HCT116 (cell line): ENCODE results near the gene CRIP2. TPM values are rescaled to one million over a fixed set of nuclear protein-coding genes. Genes with fewer than 3 reads are reported as not detected.

Experiments used
- ATAC-seq: fragments of 200-7000 bp; cut with Tn5 transposase; 2 replicates; pipeline ENCODE4 v1.9.1; 2020; ENCODE audit warnings: mild to moderate bottlenecking, moderate library complexity
- BruUV-seq: library from RNA; stranded (reverse); fragments of 400-500 nt; replicated peaks from 2 replicates; lab custom pipeline; 2021; lab: Mats Ljungman, UMichigan
- CTCF ChIA-PET: fragments of 300-600 bp; sonication (Branson Sonifier 250); formaldehyde crosslinking; loops from one replicate; lab custom pipeline; 2021; ENCODE audit warnings: antibody characterized with exemption; lab: Charles Lee
- POLR2A ChIA-PET: fragments of 300-600, 350-600 bp; sonication (Branson Sonifier 250); formaldehyde crosslinking; loops from one replicate; lab custom pipeline; 2021; ENCODE audit warnings: antibody characterized with exemption; lab: Charles Lee
- RAD21 ChIA-PET, 2 experiments: fragments of 300-600 bp; sonication (Branson Sonifier 250); formaldehyde crosslinking; loops; one replicate each; lab custom pipeline; 2023; ENCODE audit warnings: low total read pairs in 2 of 2; ENCODE audit not compliant: uncharacterized antibody in 2 of 2, unreplicated experiment in 2 of 2, low non-redundant PET in 1 of 2; lab: Charles Lee
- DNase-seq: peaks from one replicate; pipeline ENCODE4 v3.0.0-alpha.2; 2010; ENCODE audit warnings: low read depth, low spot score
- H2AFZ ChIP-seq: fragments of 200-600 bp; shearing (Covaris generic), sonication (generic); 2 replicates; pipeline ENCODE4 v1.6.1; 2017; ENCODE audit warnings: low read depth, mixed run types, mixed read lengths, antibody characterized with exemption, low read length; ENCODE audit not compliant: poor library complexity, severe bottlenecking
- H3K27ac ChIP-seq: 2 replicates; pipeline ENCODE4 v1.5.1; 2012; ENCODE audit warnings: low read depth, low read length
- H3K27me3 ChIP-seq: fragments of 200-600 bp; sonication (generic); 2 replicates; pipeline ENCODE4 v1.6.1; 2016; ENCODE audit warnings: mixed run types, low read length, mixed read lengths; ENCODE audit not compliant: insufficient read depth
- H3K36me3 ChIP-seq, 2 experiments: fragments of 200-500 bp in 1 of 2; fragments of 200-600 bp in 1 of 2; sonication (Bioruptor generic) in 1 of 2; sonication (generic) in 1 of 2; 2 replicates each; pipeline versions ENCODE4 v1.5.1 to v1.6.1; 2014 to 2016; ENCODE audit warnings: low read length in 2 of 2, inconsistent platforms in 1 of 2, mixed read lengths in 1 of 2, mixed run types in 1 of 2; ENCODE audit not compliant: insufficient read depth in 2 of 2, control insufficient read depth in 1 of 2
- H3K4me1 ChIP-seq, 2 experiments: fragments of 200-600 bp in 1 of 2; sonication (generic) in 1 of 2; 2 replicates each; pipeline versions ENCODE4 v1.5.1 to v1.6.1; 2012 to 2017; ENCODE audit warnings: low read length in 2 of 2, inconsistent platforms in 1 of 2, mild to moderate bottlenecking in 1 of 2, mixed read lengths in 1 of 2, mixed run types in 1 of 2, moderate library complexity in 1 of 2; ENCODE audit not compliant: insufficient read depth in 2 of 2, control insufficient read depth in 1 of 2
- H3K4me2 ChIP-seq: fragments of 200-600 bp; sonication (generic); 2 replicates; pipeline ENCODE4 v1.6.1; 2017; ENCODE audit warnings: mixed run types, low read length, mixed read lengths
- H3K4me3 ChIP-seq, 2 experiments: fragments of 200-600 bp in 1 of 2; sonication (generic) in 1 of 2; replicated peaks in 1 of 2; 2 replicates each; pipeline ENCODE4 v1.5.1; 2011 to 2016; ENCODE audit warnings: low read length in 2 of 2, control low read depth in 1 of 2, low read depth in 1 of 2, mild to moderate bottlenecking in 1 of 2, mixed read lengths in 1 of 2, mixed run types in 1 of 2
- H3K79me2 ChIP-seq: fragments of 200-600 bp; sonication (generic); 2 replicates; pipeline ENCODE4 v1.6.1; 2017; ENCODE audit warnings: mild to moderate bottlenecking, mixed run types, low read length, moderate library complexity, mixed read lengths; ENCODE audit not compliant: insufficient read depth
- H3K9ac ChIP-seq: fragments of 200-600 bp; sonication (generic); 2 replicates; pipeline ENCODE4 v1.6.1; 2016; ENCODE audit warnings: low read length, mixed read lengths
- H3K9me2 ChIP-seq: fragments of 200-600 bp; sonication (generic), shearing (Covaris generic); 2 replicates; pipeline ENCODE4 v1.6.1; 2017; ENCODE audit warnings: mixed run types, mild to moderate bottlenecking, moderate library complexity; ENCODE audit not compliant: insufficient read depth
- H3K9me3 ChIP-seq, 2 experiments: fragments of 200-500 bp in 1 of 2; fragments of 200-600 bp in 1 of 2; sonication (Bioruptor generic) in 1 of 2; sonication (generic) in 1 of 2; 2 replicates each; pipeline ENCODE4 v1.6.1; 2014 to 2017; ENCODE audit warnings: low read length in 2 of 2, mixed read lengths in 2 of 2, inconsistent platforms in 1 of 2, low read depth in 1 of 2, mild to moderate bottlenecking in 1 of 2, mixed run types in 1 of 2, moderate library complexity in 1 of 2; ENCODE audit not compliant: control insufficient read depth in 1 of 2, insufficient read depth in 1 of 2
- H4K20me1 ChIP-seq: fragments of 200-600 bp; sonication (generic), shearing (Covaris generic); 2 replicates; pipeline ENCODE4 v1.6.1; 2017; ENCODE audit warnings: mixed run types, mild to moderate bottlenecking, moderate library complexity; ENCODE audit not compliant: insufficient read depth
- CBX3 ChIP-seq: IDR thresholded peaks from 2 replicates; pipeline ENCODE4 v1.6.1; 2012; ENCODE audit warnings: low read depth
- FOSL1 ChIP-seq: IDR thresholded peaks from 2 replicates; pipeline ENCODE4 v1.6.1; 2012; ENCODE audit warnings: low read depth
- JUND ChIP-seq: IDR thresholded peaks from 2 replicates; pipeline ENCODE4 v1.6.1; 2012
- POLR2A ChIP-seq: IDR thresholded peaks from 2 replicates; pipeline ENCODE4 v1.7.0; 2011; ENCODE audit warnings: borderline replicate concordance; ENCODE audit not compliant: insufficient read depth, insufficient read length; ENCODE audit errors: extremely low read depth
- POLR2AphosphoS5 ChIP-seq: IDR thresholded peaks from 2 replicates; pipeline ENCODE4 v1.6.1; 2011; ENCODE audit warnings: mild to moderate bottlenecking, low read depth, low read length, moderate library complexity
- RAD21 ChIP-seq: IDR thresholded peaks from 2 replicates; pipeline ENCODE4 v1.6.1; 2012; ENCODE audit warnings: low read depth, mild to moderate bottlenecking
- SIN3A ChIP-seq: IDR thresholded peaks from 2 replicates; pipeline ENCODE4 v1.6.1; 2012; ENCODE audit warnings: low read depth
- SP1 ChIP-seq: IDR thresholded peaks from 2 replicates; pipeline ENCODE4 v1.6.1; 2012; ENCODE audit warnings: low read depth
- SRF ChIP-seq: IDR thresholded peaks from 2 replicates; pipeline ENCODE4 v1.6.1; 2012; ENCODE audit warnings: low read depth
- TCF7L2 ChIP-seq: IDR thresholded peaks from 2 replicates; pipeline ENCODE4 v1.7.0; 2011; ENCODE audit warnings: borderline replicate concordance, inconsistent platforms; ENCODE audit not compliant: insufficient read depth, insufficient read length; ENCODE audit errors: extremely low read depth
- YY1 ChIP-seq: IDR thresholded peaks from 2 replicates; pipeline ENCODE4 v1.6.1; 2011; ENCODE audit warnings: low read length, low read depth, moderate library complexity, mild to moderate bottlenecking; ENCODE audit not compliant: insufficient replicate concordance; ENCODE audit errors: extremely low read depth
- ZFX ChIP-seq: fragments of 450-650 bp; IDR thresholded peaks from 2 replicates; pipeline ENCODE4 v1.6.1; 2017
- ZNF274 ChIP-seq: fragments of 200-500 bp; sonication (Bioruptor generic); IDR thresholded peaks from 2 replicates; pipeline ENCODE4 v1.6.1; 2014; ENCODE audit warnings: mild to moderate bottlenecking, low read depth, low read length, inconsistent platforms
- intact Hi-C: fragments of 100-400 bp; cut with micrococcal nuclease; formaldehyde crosslinking; loops from 2 replicates; pipeline ENCODE4 v1.10.0; 2022
- total RNA-seq: library from RNA; stranded (reverse); gene quantifications from one replicate; pipeline ENCODE4 v1.2.1, GENCODE V29; 2021; ENCODE audit not compliant: unreplicated experiment
- TF ChIP-seq, protein P1 (sequence below): IDR thresholded peaks from 2 replicates; pipeline ENCODE4 v1.6.1; 2012
- TF ChIP-seq, protein P2 (sequence below): IDR thresholded peaks from 2 replicates; pipeline ENCODE4 v1.6.1; 2012
- TF ChIP-seq, protein P3 (sequence below): IDR thresholded peaks from 2 replicates; pipeline ENCODE4 v1.6.1; 2011; ENCODE audit warnings: mild to moderate bottlenecking, low read length, moderate library complexity; ENCODE audit not compliant: insufficient replicate concordance; ENCODE audit errors: extremely low read depth

The CRIP2 gene
- total RNA-seq, 1 experiment from 2014 or later: 31.1 TPM

DNA sequence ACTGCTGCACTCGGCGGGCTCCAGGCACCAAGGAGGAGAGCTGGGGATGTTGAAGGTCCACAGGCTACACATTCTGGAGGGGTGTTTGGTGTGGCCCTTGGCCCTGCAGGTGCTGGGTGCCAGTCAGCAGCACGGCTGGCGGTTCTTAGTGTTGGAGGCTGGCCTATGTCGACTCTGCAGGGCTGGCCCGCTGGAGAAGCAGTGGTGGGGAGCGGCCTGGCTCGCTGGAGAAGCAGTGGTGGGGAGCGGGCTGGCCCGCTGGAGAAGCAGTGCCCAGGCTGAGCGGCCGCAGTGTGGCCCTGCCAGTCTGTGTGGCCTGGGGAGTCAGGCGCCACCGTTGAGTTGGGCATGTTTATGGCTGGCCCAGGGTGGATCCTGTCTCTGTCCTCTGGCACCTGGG, 27.6 kb upstream of the CRIP2 start:
- H3K4me2 ChIP-seq: no peak overlapping the region
- TF ChIP-seq POLR2A (no peak), YY1 (no peak), JUND (no peak), POLR2AphosphoS5 (no peak), ZFX (no peak), SP1 (no peak), FOSL1 (no peak), CBX3 (no peak), RAD21 (no peak), ZNF274 (no peak), SRF (no peak), TCF7L2 (no peak), SIN3A (no peak)
- TF ChIP-seq, protein P1, sequence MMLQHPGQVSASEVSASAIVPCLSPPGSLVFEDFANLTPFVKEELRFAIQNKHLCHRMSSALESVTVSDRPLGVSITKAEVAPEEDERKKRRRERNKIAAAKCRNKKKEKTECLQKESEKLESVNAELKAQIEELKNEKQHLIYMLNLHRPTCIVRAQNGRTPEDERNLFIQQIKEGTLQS: no peak
- TF ChIP-seq, protein P2, sequence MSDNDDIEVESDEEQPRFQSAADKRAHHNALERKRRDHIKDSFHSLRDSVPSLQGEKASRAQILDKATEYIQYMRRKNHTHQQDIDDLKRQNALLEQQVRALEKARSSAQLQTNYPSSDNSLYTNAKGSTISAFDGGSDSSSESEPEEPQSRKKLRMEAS: no peak
- TF ChIP-seq, protein P3, sequence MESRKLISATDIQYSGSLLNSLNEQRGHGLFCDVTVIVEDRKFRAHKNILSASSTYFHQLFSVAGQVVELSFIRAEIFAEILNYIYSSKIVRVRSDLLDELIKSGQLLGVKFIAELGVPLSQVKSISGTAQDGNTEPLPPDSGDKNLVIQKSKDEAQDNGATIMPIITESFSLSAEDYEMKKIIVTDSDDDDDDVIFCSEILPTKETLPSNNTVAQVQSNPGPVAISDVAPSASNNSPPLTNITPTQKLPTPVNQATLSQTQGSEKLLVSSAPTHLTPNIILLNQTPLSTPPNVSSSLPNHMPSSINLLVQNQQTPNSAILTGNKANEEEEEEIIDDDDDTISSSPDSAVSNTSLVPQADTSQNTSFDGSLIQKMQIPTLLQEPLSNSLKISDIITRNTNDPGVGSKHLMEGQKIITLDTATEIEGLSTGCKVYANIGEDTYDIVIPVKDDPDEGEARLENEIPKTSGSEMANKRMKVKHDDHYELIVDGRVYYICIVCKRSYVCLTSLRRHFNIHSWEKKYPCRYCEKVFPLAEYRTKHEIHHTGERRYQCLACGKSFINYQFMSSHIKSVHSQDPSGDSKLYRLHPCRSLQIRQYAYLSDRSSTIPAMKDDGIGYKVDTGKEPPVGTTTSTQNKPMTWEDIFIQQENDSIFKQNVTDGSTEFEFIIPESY: no peak
- ChIA-PET RAD21 (no interaction called here), CTCF (no interaction called here), POLR2A (no interaction called here)
- ATAC-seq (no peak), DNase-seq (no peak)
- no peak overlapping the region for H2AFZ ChIP-seq
- H3K27ac ChIP-seq: peak overlapping the region; percentile 22; the same call in 1 of the 2 replicates
- no peaks in the 10 kb centered on the region for H3K27me3 ChIP-seq
- H3K4me1 ChIP-seq: no peaks in the 10 kb centered on the region
- no peak overlapping the region for H3K9ac ChIP-seq
- intact Hi-C loops: no loop called here
- H3K79me2 ChIP-seq: peaks cover 20% of the 10 kb centered on the region; the same call in 1 of the 2 replicates
- no TSS peak for BruUV-seq
- H3K9me2 ChIP-seq: no peaks in the 10 kb centered on the region
- H3K9me3 ChIP-seq: no peaks in the 10 kb centered on the region
- H4K20me1 ChIP-seq: no peaks in the 10 kb centered on the region
- H3K36me3 ChIP-seq: peaks cover 4 to 20% of the 10 kb centered on the region in 2 experiments; a peak in 3 of 4 replicates
- no peak overlapping the region for H3K4me3 ChIP-seq
